Parathyroid adenoma (tissue), 2 donors: ENCODE measurements around the gene ARL14EPL.

Experiments used
- H2AFZ ChIP-seq: fragments of 300-600 bp; sonication (generic); one replicate; pipeline ENCODE4 v1.7.0; 2017; ENCODE audit warnings: antibody characterized with exemption, mild to moderate bottlenecking
- H3K27ac ChIP-seq: fragments of 300-600 bp; sonication (generic); one replicate; pipeline ENCODE4 v1.7.0; 2017
- H3K27me3 ChIP-seq: fragments of 300-600 bp; sonication (generic); one replicate; pipeline ENCODE4 v1.7.0; 2017; ENCODE audit warnings: low read length; ENCODE audit not compliant: control insufficient read depth, insufficient read depth
- H3K36me3 ChIP-seq: fragments of 300-600 bp; sonication (generic); one replicate; pipeline ENCODE4 v1.7.0; 2017; ENCODE audit warnings: low read length; ENCODE audit not compliant: control insufficient read depth, insufficient read depth
- H3K4me1 ChIP-seq: fragments of 300-600 bp; sonication (generic); one replicate; pipeline ENCODE4 v1.7.0; 2017; ENCODE audit warnings: control low read depth
- H3K4me2 ChIP-seq: fragments of 300-600 bp; sonication (generic); one replicate; pipeline ENCODE4 v1.7.0; 2017; ENCODE audit warnings: low read length
- H3K4me3 ChIP-seq: fragments of 300-600 bp; sonication (generic); one replicate; pipeline ENCODE4 v1.7.0; 2017; ENCODE audit warnings: low read depth, low read length
- H3K79me2 ChIP-seq: fragments of 300-600 bp; sonication (generic); one replicate; pipeline ENCODE4 v1.7.0; 2017; ENCODE audit warnings: control low read depth
- H3K9ac ChIP-seq: fragments of 300-600 bp; sonication (generic); one replicate; pipeline ENCODE4 v1.7.0; 2017; ENCODE audit warnings: mild to moderate bottlenecking
- H3K9me3 ChIP-seq: fragments of 300-600 bp; sonication (generic); one replicate; pipeline ENCODE4 v1.7.0; 2017; ENCODE audit warnings: low read length; ENCODE audit not compliant: control insufficient read depth
- TF ChIP-seq, protein P1 (sequence below): fragments of 300-600 bp; sonication (generic); IDR thresholded peaks from one replicate; pipeline ENCODE4 v1.7.0; 2017; ENCODE audit warnings: antibody characterized with exemption, mild to moderate bottlenecking
- donor health status: primary hyperparathyroidism.

ARL14EPL gene

DNA sequence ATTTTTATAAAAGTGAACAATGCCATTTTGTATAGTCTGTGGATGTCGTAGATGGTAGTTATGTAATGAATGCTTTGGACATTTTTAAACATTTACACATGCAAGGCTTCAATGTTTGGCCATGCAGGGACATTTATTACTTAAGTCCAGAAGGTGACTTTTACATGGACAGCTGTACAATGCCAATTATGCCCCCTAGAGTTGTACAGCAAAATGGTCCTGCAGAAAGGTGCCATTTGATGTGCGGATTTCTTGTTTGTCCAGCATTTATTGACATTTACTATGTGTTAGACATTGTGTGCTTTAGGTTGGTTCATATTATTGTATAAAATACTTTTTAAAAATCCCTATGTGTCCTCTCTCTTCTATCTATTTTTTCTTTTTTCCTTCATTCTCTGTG, 30.1 kb downstream of the ARL14EPL start:
- Histone ChIP-seq H3K4me3 (no peak overlapping the region), H3K27ac (no peak overlapping the region), H2AFZ (no peak overlapping the region), H3K4me1 (no peaks in the 10 kb centered on the region), H3K79me2 (no peaks in the 10 kb centered on the region), H3K4me2 (no peak overlapping the region), H3K36me3 (no peaks in the 10 kb centered on the region), H3K27me3 (no peaks in the 10 kb centered on the region), H3K9me3 (no peaks in the 10 kb centered on the region), H3K9ac (no peak overlapping the region)
- TF ChIP-seq, protein P1, sequence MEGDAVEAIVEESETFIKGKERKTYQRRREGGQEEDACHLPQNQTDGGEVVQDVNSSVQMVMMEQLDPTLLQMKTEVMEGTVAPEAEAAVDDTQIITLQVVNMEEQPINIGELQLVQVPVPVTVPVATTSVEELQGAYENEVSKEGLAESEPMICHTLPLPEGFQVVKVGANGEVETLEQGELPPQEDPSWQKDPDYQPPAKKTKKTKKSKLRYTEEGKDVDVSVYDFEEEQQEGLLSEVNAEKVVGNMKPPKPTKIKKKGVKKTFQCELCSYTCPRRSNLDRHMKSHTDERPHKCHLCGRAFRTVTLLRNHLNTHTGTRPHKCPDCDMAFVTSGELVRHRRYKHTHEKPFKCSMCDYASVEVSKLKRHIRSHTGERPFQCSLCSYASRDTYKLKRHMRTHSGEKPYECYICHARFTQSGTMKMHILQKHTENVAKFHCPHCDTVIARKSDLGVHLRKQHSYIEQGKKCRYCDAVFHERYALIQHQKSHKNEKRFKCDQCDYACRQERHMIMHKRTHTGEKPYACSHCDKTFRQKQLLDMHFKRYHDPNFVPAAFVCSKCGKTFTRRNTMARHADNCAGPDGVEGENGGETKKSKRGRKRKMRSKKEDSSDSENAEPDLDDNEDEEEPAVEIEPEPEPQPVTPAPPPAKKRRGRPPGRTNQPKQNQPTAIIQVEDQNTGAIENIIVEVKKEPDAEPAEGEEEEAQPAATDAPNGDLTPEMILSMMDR = no peak

DNA sequence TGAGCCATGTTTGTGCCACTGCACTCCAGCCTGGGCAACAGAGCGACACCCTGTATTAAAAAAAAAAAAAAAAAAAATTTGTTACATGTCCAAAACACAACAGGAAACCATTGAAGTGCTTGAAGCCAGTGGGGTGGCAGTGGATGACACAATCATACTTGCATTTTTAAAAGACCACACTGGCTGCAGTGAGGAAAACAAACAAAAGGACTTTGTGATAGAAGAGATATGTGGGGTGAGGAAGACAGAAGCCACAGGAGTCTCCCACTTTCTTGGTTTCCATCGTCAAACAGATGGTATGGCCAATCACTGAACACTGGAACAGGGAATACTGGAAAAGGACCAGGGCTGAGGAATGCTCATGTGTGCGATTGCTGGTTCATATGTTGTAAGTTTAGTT, 31.7 kb downstream of the ARL14EPL start:
- Histone ChIP-seq H2AFZ (no peak overlapping the region), H3K9ac (no peak overlapping the region), H3K27me3 (no peaks in the 10 kb centered on the region), H3K36me3 (no peaks in the 10 kb centered on the region), H3K27ac (no peak overlapping the region), H3K79me2 (no peaks in the 10 kb centered on the region), H3K4me3 (no peak overlapping the region), H3K9me3 (no peaks in the 10 kb centered on the region), H3K4me2 (no peak overlapping the region), H3K4me1 (no peaks in the 10 kb centered on the region)
- TF ChIP-seq, protein P1 = no peak

DNA sequence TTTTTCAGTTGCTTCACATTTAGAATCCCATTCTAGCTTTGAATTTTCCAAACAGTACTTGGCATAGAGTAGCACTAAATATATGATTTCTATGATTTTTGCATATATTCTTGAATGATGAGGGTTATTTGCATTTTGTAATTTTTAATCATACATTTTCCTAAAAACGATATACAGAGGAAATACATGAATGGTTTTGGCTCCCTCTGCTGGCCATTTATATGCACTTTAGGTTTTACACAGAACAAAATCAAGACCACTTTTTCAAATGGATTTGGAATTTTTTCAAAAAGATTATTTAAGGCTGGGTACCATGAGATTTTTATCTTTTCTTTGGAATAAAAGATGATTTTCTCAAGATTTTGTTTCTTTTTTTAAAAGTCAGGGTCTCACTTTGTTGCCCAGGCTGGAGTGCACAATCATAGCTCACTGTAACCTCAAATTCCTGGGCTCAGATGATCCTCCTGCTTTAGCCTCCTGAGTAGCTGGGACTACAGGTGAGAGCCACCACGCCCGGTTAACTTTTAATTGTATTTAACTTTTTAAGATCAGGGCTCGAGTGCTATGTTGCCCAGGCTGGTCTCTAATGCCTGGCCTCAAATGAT, 35.9 kb downstream of the ARL14EPL start:
- H3K4me3 ChIP-seq = no peak overlapping the region
- no peak overlapping the region for H3K4me2 ChIP-seq
- no peaks in the 10 kb centered on the region for H3K4me1 ChIP-seq
- H3K27ac ChIP-seq = no peak overlapping the region
- no peaks in the 10 kb centered on the region for H3K36me3 ChIP-seq
- no peak overlapping the region for H3K9ac ChIP-seq
- H3K79me2 ChIP-seq = no peaks in the 10 kb centered on the region
- no peaks in the 10 kb centered on the region for H3K27me3 ChIP-seq
- no peak overlapping the region for H2AFZ ChIP-seq
- TF ChIP-seq, protein P1 = peak; percentile 88
- no peaks in the 10 kb centered on the region for H3K9me3 ChIP-seq

DNA sequence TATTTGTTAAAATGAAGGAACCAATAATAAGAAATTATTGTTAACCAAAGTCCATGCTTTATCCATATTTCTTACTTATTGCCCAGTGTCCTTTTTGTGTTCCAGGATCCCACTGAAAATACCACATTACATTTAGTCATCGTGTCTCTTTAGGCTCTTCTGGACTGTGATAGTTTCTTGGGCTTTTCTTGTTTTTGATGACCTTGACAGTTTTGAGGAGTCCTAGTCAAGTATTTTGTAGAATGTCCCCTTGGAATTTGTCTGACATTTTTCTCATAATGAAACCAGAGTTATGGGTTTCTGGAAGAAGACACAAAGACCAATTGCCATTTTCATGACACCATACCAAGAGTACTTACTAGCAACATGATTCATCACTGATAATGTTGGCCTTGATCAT, 38.9 kb downstream of the ARL14EPL start:
- H3K4me2 ChIP-seq = no peak overlapping the region
- TF ChIP-seq, protein P1 = no peak
- H3K4me1 ChIP-seq = no peaks in the 10 kb centered on the region
- H3K36me3 ChIP-seq = no peaks in the 10 kb centered on the region
- H3K27me3 ChIP-seq = no peaks in the 10 kb centered on the region
- H2AFZ ChIP-seq = no peak overlapping the region
- no peak overlapping the region for H3K9ac ChIP-seq
- no peak overlapping the region for H3K4me3 ChIP-seq
- H3K79me2 ChIP-seq = no peaks in the 10 kb centered on the region
- H3K27ac ChIP-seq = no peak overlapping the region
- no peaks in the 10 kb centered on the region for H3K9me3 ChIP-seq

DNA sequence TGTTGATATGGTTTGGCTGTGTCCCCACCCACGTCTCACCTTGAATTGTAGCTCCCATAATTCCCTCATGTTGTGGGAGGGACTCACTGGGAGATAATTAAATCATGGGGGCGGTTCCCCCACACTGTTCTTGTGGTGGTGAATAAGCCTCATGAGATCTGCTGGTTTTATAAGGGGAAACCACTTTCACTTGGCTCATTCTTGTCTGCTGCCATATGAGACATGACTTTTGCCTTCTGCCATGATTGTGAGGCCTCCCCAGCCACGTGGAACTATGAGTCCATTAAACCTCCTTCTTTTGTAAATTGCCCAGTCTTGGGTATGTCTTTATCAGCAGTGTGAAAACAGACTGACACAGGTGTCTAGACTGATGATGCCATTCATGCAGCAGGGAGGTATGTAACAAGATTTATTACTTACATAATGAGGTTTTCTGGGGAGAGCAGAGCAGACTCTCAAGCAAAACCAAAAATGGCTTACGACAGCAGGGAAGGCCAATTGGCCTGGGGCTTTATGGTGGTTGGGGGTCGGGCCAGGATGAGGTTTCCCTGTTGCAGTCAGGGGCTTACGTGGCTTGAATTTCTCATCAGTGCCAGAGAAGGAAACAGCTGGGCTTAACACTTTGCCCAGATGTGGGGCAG, 43.0 kb downstream of the ARL14EPL start:
- TF ChIP-seq, protein P1 = no peak
- Histone ChIP-seq H3K27ac (no peak overlapping the region), H3K9me3 (no peaks in the 10 kb centered on the region), H3K4me1 (no peaks in the 10 kb centered on the region), H2AFZ (no peak overlapping the region), H3K27me3 (no peaks in the 10 kb centered on the region), H3K4me2 (no peak overlapping the region), H3K4me3 (no peak overlapping the region), H3K36me3 (no peaks in the 10 kb centered on the region), H3K9ac (no peak overlapping the region), H3K79me2 (no peaks in the 10 kb centered on the region)
